Measurements from ENCODE around the gene ENTR1. TPM values are rescaled to one million over a fixed set of nuclear protein-coding genes. Genes with fewer than 3 reads are reported as not detected.

ENTR1 gene
- total and polyA plus RNA-seq, 2 of the 4 experiments (the other 2 are of a cell fraction) = 14.5 to 37.3 TPM

- Histone ChIP-seq H3K9me1 (ENCODE audit: insufficient read depth, low read length) (peaks cover 8% of the 10 kb centered on the region; the same call in 1 of the 2 replicates), H3K9me3 (ENCODE audit: control insufficient read depth, insufficient read depth, low read length) (no peaks in the 10 kb centered on the region), H3K23ac (ENCODE audit: low read depth, low read length) (peak within 1 kb of the TSS; percentile 60; the same call in 1 of the 2 replicates), H2BK15ac (ENCODE audit: low read depth, low read length) (no peak within 1 kb of the TSS), H4K91ac (ENCODE audit: insufficient read depth, low read depth, low read length) (peak within 1 kb of the TSS; percentile 26; the same call in 1 of the 2 replicates), H3K9ac (ENCODE audit: low read depth, low read length) (peak within 1 kb of the TSS; percentile 89), H3K56ac (ENCODE audit: extremely low read depth, insufficient read depth, low read length) (peak within 1 kb of the TSS; percentile 13; the same call in 1 of the 2 replicates), H4K8ac (ENCODE audit: low read depth in 2 of 2, low read length in 2 of 2) (peak within 1 kb of the TSS in 1 of 2 experiments; percentile 81; a peak in 1 of 4 replicates), H4K20me1 (ENCODE audit: insufficient read depth, low read length) (peaks cover 67% of the 10 kb centered on the region), H4K5ac (ENCODE audit: low read depth, low read length) (no peak within 1 kb of the TSS), H3K79me1 (ENCODE audit: low read depth in 1 of 2, low read length in 2 of 2) (peaks cover 6 to 63% of the 10 kb centered on the region in 2 experiments), H3K4me2 (ENCODE audit: low read depth, low read length) (peak within 1 kb of the TSS; percentile 87), H3K27me3 (ENCODE audit: control insufficient read depth, insufficient read depth, low read length) (no peaks in the 10 kb centered on the region), H2BK20ac (ENCODE audit: low read depth, low read length) (no peak within 1 kb of the TSS), H3K4me1 (ENCODE audit: control insufficient read depth, insufficient read depth, low read length) (peaks cover 7% of the 10 kb centered on the region), H3K14ac (replicated peaks; ENCODE audit: low read depth, low read length) (peak within 1 kb of the TSS; percentile 66; the same call in 1 of the 2 replicates), H2AK5ac (ENCODE audit: low read depth, low read length) (peak within 1 kb of the TSS; percentile 66), H3K36me3 (ENCODE audit: control insufficient read depth, insufficient read depth, low read length) (peaks cover 54% of the 10 kb centered on the region), H3K4me3 (ENCODE audit: insufficient read depth, low read depth, low read length) (peak within 1 kb of the TSS; percentile 90), H2BK5ac (ENCODE audit: low read depth, low read length, poor library complexity, severe bottlenecking) (peak within 1 kb of the TSS; percentile 68), H3K27ac (ENCODE audit: insufficient read depth, low read length) (peak within 1 kb of the TSS; percentile 73), H3K4ac (ENCODE audit: low read depth, low read length) (peak within 1 kb of the TSS; percentile 85), H2AK9ac (replicated peaks; ENCODE audit: low read depth, low read length, poor library complexity) (peak within 1 kb of the TSS; percentile 99), H2BK120ac (ENCODE audit: low read depth, low read length) (no peak within 1 kb of the TSS), H3K18ac (ENCODE audit: low read depth, low read length) (no peak within 1 kb of the TSS), H2AFZ (replicated peaks; ENCODE audit: low read length, poor library complexity) (peak within 1 kb of the TSS; percentile 93)
- CTCF ChIA-PET = interaction anchor here (0.7 to 1.1 kb wide), 2 partner anchors 16 to 38 kb away, joined by 3 read pairs; no protein-coding TSS in a partner anchor
- in situ Hi-C loops (cut with MboI; ENCODE audit: low sequenced_read_pairs) (no loop called here), dilution Hi-C loops (cut with HindIII; ENCODE audit: low sequenced_read_pairs, unreplicated experiment) (no loop called here), intact Hi-C loops (cut with micrococcal nuclease) (loop anchor here (1.0 to 2.0 kb wide), 2 partner anchors 24 to 43 kb away; partner anchors contain the start of gene SEC16A)
- POLR2A ChIA-PET (ENCODE audit: unreplicated experiment) = no interaction called here
- WGBS, 2 experiments (ENCODE audit: extremely low coverage in 2 of 2, insufficient read length in 1 of 2) = 2% methylated on average over 47 of the region's 90 CpGs; no CpG with 5 or more reads in 1 of the 2 experiments
- DNase-seq = peak; percentile 56
- ATAC-seq (ENCODE audit: low read depth) = peak; percentile 83
- no TSS peak for BruUV-seq (replicated peaks)
- TF ChIP-seq MAZ (IDR thresholded peaks at IDR 0.05; ENCODE audit: borderline replicate concordance, low read depth, low read length) (peak; percentile 61; the same call in 1 of the 2 replicates), ELK1 (IDR thresholded peaks at IDR 0.05; ENCODE audit: borderline replicate concordance, low read depth, low read length) (no peak), MAFK (IDR thresholded peaks at IDR 0.05; ENCODE audit: low read depth, low read length) (no peak), BHLHE40 (IDR thresholded peaks at IDR 0.05; ENCODE audit: low read depth, low read length) (no peak), SMC3 (IDR thresholded peaks at IDR 0.05; ENCODE audit: low read depth, low read length) (no peak), CTCF (conservative IDR thresholded peaks at IDR 0.05; ENCODE audit: low read depth, low read length) (peak; percentile 67), CEBPB (IDR thresholded peaks at IDR 0.05; ENCODE audit: low read depth, low read length) (no peak), NFE2L2 (IDR thresholded peaks at IDR 0.05; ENCODE audit: low read depth, low read length) (no peak), FOS (IDR thresholded peaks at IDR 0.05; ENCODE audit: low read depth, low read length) (no peak), POLR2A (IDR thresholded peaks at IDR 0.05; ENCODE audit: low read depth, low read length) (peak; percentile 62; the same call in 1 of the 2 replicates), CHD1 (IDR thresholded peaks at IDR 0.05; ENCODE audit: low read depth, low read length) (no peak), RFX5 (IDR thresholded peaks at IDR 0.05; ENCODE audit: low read depth, low read length) (no peak), RCOR1 (IDR thresholded peaks at IDR 0.05; ENCODE audit: insufficient replicate concordance, low read length) (peak; percentile 36)
These were observed 29.3 kb upstream of the ENTR1 start, which contains the start of gene INPP5E for GRCh38 chr9:136439481-136440408. Gene INPP5E, minus strand, starts transcription at chr9:136439845. Its CDS starts 426 bp downstream, at chr9:136439419.

Measured in IMR-90 (cell line).